ENCODE measurements around the gene ZNF581.

The ZNF581 gene

GRCh38 chr19:55680339-55681130 lies 37.1 kb downstream of the ZNF581 start:
- DNase-seq (ENCODE audit: low read depth) = no peak

- no peak for DNase-seq (ENCODE audit: low read depth)
These were observed 38.0 kb downstream of the ZNF581 start for GRCh38 chr19:55681131-55682092.

DNA sequence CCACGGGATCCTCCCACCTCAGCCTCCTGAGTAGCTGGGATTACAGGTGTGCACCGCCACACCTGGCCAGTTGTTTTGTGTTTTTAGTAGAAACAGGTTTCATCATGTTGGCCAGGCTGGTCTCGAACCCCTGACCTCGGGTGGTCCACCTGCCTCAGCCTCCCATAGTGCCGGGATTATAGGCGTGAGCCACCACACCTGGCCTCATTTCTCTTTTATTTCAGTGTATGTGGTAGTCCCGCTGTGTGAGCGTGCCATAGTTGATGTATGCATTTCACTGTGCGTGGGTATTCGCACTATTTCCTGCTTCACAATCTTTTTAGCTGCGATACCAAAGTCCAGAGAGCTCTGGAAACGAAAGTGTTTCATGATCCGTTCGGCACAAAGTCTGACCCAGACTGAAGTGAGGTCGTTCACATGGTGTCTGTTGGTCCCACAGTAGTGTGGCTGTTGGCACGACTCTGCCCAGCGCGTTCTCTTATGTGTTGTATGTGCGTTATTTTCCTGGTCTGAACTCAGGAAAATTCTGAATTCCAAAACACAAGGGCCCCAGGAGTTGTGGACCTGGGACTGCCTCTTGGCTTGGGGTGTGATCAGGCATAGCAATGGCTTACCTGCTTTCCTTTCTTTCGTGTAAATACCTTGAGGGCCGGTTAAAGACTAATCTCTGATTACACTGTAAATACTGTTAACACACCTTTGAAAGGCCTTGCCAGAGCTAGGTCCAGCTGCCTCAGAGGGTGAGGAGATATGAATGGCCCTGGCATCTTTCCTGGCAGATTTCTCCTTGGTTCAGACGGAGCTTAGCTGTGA lies 40.2 kb downstream of the ZNF581 start:
- no peak for DNase-seq (ENCODE audit: low read depth)

DNA sequence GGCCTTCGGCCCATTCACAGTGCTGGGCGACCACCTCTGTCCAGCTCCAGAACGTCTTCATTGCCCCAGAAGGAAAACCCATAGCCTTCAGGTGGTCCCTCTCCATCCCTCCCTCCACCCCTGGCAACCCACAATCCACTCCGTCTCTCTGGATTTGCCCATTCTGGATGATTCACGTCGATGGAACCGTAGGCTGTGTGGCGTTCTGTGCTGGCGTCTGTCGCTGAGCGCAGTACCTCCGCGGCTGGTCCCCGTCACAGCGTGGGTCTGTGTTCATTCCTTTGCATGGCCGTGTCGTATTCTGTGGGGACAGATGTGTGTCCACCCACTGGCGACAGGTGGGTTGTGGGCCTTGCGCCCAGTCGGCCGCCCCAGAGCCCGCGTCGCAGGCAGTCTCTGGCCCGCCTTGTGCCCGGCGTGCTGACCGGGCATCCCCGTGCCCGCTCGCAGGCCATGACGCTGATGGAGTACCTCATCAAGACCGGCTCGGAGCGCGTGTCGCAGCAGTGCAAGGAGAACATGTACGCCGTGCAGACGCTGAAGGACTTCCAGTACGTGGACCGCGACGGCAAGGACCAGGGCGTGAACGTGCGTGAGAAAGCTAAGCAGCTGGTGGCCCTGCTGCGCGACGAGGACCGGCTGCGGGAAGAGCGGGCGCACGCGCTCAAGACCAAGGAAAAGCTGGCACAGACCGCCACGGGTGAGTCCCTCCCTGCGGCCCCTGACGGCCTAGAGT lies 41.7 kb downstream of the ZNF581 start:
- no peak for DNase-seq (ENCODE audit: low read depth)

GRCh38 chr19:55685776-55686175 lies 42.3 kb downstream of the ZNF581 start:
- no peak for DNase-seq (ENCODE audit: low read depth)

- no peak for DNase-seq (ENCODE audit: low read depth)
These were observed 43.0 kb downstream of the ZNF581 start for GRCh38 chr19:55686311-55687050.

DNA sequence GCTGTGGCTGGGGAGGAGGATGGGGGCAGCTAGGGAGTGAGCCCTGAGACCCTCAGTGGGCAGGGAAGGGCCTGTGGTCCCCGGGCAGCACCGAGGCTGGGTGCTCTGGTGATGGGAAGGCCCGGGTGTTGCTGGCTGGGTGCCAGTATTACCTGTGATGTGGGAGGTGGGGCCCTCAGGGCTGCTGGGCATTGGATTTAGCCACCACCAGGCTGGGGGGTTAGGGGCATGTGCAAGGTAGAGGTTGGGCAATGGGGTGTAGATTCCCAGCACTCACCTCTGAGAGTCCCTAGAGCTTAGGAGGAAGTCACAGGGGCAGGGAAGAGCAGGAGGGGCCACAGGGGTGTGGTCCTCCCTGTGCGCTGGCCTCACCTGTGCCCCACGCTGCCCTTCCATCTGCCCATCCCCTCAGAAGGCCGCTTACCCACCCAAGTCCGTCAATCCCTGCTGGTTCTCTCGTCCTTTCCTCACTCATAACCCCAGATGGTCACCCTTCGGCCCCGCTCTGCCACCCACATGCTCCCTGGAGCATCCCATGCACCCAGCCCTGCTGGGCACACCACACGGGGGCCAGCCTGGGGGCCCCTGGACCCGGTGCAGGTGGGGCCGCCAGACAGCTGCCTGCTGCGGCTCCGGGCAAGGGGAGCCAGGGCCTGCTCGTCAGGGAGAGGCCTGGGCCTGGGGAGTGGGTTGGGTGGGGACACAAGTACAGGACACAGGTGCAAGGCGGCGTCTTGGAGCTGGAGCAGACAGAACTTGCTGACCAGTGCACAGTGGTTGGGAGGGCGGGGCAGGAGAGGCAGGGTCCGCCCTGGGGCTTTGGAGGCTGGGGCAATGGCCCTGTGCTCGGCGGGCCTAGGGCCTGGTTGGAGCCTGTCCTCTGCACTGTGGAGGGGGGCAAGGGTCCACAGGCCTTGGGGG lies 44.1 kb downstream of the ZNF581 start:
- DNase-seq (ENCODE audit: low read depth) = no peak

DNA sequence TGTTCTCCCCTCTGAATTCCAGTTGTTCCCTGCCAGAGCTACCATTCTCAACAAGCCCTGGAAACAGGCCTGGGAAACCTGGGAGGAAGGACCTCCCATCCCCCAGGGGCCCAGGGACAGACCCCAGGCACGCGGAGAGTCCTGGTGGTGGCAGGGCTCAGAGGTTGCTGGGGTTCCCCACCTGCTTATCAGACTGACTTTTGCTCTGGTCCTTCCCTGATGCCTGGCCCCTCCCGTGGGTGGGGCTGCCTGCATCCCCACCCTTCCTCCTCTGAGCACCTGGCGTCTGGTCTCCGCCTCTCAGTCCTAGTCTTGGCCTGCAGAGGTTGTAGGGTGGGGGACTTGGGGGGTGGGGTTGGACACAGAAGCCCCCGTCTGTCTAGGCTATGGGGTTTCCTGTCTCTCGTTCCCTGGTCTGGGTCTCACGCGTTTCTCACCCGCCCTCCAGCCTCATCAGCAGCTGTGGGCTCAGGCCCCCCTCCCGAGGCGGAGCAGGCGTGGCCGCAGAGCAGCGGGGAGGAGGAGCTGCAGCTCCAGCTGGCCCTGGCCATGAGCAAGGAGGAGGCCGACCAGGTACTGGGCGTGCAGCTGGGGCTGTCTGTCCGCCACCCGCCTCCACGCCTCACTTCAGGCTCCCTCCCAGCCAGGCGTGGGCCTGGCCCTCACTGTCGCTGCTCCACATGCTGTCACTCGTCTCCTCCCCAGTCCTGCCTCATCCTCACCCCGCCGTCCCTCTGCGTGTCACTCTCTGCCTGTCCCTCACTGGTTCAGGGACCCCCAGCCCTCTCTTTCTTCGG lies 45.2 kb downstream of the ZNF581 start:
- DNase-seq (ENCODE audit: low read depth) = no peak

DNA sequence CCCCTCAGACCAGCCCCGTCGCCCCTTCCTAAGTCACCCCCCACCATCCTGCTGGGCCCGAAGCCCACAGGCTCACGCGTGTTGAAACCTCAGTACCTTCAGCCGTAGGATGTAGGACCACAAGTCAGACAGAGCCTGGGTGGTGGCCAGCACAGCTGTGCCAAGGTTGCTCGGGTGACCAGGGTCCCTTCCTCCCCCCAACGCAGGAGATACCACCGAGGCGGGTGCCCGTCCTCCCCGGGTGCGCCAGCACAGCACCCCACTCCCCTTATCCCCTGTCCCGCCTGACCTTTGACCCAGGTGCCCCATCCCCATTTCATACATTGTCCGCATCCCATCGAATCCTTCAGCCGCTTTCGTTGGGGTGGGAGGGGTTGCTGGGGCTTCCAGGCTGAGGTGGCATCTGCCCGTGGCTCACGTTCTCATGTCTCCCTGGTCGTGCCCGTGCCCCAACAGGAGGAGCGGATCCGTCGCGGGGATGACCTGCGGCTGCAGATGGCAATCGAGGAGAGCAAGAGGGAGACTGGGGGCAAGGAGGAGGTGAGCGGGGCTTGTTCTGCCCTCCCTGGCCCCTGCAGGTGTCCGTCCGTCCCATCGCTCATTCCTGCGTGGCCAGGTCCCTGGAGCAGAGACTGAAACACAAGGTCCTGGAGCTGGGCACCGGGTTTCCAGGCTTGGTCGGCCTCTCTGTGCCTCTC lies 46.1 kb downstream of the ZNF581 start:
- no peak for DNase-seq (ENCODE audit: low read depth)

GRCh38 chr19:55690109-55690768 lies 46.8 kb downstream of the ZNF581 start:
- no peak for DNase-seq (ENCODE audit: low read depth)

DNA sequence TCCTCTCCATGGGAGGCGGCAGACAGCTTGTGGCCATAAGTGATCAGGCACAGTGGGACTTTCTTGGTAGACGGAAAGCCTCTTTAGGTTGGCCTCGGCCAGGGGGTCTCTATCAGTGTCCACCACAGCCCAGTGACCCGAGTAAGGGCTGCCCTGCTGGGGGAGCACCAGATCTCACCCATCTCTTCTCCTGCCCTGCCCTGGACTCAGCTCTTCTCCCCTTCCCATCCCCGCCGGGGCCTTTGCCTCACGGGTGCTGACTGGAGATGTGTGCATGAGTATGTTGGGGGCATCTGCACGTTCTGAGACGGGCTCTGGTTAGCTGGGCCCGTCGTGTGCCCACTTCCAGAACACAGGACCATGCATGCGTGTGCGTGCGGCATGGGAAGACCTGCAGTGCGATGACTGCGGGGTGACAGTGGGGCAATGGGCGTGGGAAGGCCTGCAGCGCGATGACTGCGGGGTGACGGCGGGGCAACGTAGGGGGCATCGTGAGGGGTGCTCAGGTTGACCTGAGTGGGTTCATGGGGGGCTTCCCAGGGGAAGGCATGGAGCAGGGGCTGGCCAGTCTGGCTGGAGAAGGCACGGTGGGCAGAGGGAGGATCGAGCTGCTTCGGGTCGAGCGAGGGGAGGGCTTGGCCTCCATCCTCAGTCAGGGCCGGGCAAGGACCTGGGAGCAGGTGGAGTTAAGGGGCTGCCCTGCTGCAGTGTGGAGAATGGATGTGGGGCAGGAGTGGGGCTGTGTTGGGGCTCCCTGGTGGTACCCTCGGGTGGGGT lies 47.5 kb downstream of the ZNF581 start:
- no peak for DNase-seq (ENCODE audit: low read depth)

GRCh38 chr19:55691561-55692481 lies 48.4 kb downstream of the ZNF581 start:
- no peak for DNase-seq (ENCODE audit: low read depth)

DNA sequence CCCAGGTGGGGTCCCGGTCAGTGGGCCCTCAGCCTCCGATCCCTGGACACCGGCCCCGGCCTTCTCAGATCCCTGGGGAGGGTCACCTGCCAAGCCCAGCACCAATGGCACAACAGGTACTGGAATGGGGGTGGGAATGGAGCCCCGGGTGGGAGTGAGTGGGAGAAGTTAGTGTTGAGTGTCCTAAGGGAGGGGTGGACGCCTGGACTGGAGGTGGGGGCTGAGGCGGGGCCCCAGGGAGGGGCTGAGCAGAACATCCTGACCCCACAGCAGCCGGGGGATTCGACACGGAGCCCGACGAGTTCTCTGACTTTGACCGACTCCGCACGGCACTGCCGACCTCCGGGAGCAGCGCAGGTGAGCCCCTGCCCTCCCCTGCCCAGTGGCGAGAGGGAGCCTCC lies 49.2 kb downstream of the ZNF581 start:
- no peak for DNase-seq (ENCODE audit: low read depth)

DNA sequence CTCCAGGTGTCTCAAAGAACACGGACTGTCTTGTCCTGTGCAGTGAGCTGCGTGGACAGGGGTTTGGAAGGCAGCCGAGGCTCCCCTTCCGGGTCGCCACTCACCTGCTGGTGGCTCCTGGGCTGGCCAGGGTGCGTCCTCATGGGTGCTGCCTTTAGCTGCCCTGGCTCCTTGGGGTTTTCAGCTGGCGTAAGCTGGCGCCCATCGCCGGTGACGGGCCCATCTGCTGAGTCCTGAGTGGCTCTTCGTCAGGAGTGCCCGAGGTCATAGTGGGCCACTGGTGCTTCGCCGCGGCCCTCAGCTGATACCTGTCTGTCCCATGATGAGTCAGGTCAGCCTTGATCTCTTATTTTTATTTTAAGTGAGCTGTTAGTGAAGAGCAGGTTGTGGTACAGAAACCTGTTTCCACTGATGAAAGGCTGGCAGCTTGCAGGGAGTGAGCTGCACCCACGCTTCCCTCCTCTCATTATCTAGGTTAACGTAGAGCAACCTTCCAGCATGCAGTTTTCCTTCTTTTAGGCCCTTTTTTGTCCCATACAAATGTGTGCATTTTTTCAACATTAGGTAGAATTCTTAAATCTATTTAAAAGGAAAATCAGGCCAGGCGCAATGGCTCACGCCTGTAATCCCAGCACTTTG lies 50.0 kb downstream of the ZNF581 start:
- no peak for DNase-seq (ENCODE audit: low read depth)

DNA sequence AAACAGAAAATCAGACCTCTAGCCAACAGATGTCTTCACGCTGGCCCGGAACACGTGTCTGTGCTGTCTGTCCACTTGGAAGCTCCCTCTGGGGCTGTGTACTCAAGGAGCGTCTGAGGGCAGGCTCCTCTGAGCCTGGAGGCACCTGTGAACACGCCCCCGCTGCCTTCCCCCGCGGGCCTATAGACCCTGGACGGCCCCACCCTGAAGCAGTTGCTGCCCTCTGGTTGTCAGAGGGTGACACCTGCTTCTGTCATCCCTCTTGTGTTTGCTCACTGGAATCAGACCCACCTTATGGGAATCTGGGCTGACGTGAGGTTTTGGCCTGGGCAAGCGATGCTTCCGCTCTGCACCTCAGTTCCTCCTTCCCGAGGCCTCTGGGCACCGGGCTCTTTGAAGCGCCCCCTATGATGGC lies 50.8 kb downstream of the ZNF581 start:
- no peak for DNase-seq (ENCODE audit: low read depth)
